NCI-H2171 treated with DMSO at 0.1 percent for 48 hours (cell line): ENCODE data around the gene TMX1.

Source experiments
- DNase-seq: peaks from one replicate; lab custom pipeline; 2025; lab: John Stamatoyannopoulos, UW

Gene TMX1

GRCh38 chr14:51293149-51293911 is 53.3 kb downstream of the TMX1 start:
- DNase-seq: no peak

- no peak for DNase-seq
These were observed 53.9 kb downstream of the TMX1 start for GRCh38 chr14:51293912-51294389.

- DNase-seq: no peak
These were observed 55.0 kb downstream of the TMX1 start for GRCh38 chr14:51294951-51295525.

GRCh38 chr14:51295646-51296263 is 55.7 kb downstream of the TMX1 start:
- DNase-seq: no peak

GRCh38 chr14:51297066-51297465 is 57.0 kb downstream of the TMX1 start:
- no peak for DNase-seq

- DNase-seq: no peak
These were observed 58.8 kb downstream of the TMX1 start for GRCh38 chr14:51298895-51299294.

- DNase-seq: peak; percentile 52
These were observed 62.4 kb downstream of the TMX1 start for GRCh38 chr14:51302295-51303030.

- no peak for DNase-seq
These were observed 64.4 kb downstream of the TMX1 start for GRCh38 chr14:51304438-51304837.

GRCh38 chr14:51304941-51305340 is 64.9 kb downstream of the TMX1 start:
- no peak for DNase-seq

GRCh38 chr14:51305751-51306150 is 65.7 kb downstream of the TMX1 start:
- no peak for DNase-seq
